ENCODE measurements around the gene MCCD1. TPM values are rescaled to one million over a fixed set of nuclear protein-coding genes. Genes with fewer than 3 reads are reported as not detected.
"Not testable (repeated sequence)": the region's sequence is repeated elsewhere in the genome, so short reads cannot be mapped to it uniquely, and the experiment has no call there.

Gene MCCD1
- total RNA-seq, 1 donor from 2014 or later: not detected

DNA sequence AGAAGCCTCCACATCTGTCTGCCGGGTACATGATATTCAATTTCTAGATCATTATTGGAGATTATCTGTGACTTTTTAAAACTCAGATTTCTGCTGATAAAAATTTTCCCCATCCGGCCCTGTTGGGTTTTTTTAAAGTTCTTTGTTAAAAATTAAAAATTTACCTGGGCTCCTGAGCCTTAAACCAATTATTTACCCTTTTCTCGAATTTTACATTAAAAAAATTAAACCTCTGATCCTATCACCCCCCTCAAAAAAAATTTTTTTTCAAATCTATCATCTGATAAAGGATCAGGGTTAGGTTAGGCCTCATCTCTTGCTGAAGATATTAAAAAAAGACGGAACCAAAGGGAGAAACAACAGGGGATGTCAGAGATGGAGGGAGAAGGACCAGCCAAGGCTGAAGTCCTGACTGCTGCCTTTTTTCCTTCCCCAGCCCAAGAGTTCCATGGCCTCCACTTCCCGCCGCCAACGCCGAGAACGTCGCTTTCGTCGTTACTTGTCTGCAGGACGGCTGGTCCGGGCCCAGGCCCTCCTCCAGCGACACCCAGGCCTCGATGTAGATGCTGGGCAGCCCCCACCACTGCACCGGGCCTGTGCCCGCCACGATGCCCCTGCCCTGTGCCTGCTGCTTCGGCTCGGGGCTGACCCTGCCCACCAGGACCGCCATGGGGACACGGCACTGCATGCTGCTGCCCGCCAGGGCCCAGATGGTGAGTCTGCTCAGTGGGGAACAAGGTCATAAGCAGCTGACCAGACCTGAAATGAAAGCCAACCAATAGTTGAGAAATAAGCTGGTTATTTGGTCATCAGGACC lies 19.2 kb downstream of the MCCD1 start:
- intact Hi-C loops (cut with micrococcal nuclease): loop anchor here (1.0 to 10.0 kb wide), 13 partner anchors 11 to 647 kb away; partner anchors contain the start of genes ABHD16A, BAG6, EHMT2 and GPSM3
- CTCF ChIA-PET: interaction anchor here (0.8 to 25.8 kb wide), 7 partner anchors 12 to 283 kb away, joined by 3 to 773 read pairs (median 3); partner anchors contain the start of genes BAG6, LST1, LTA and LTB
- TF ChIP-seq, protein P1, sequence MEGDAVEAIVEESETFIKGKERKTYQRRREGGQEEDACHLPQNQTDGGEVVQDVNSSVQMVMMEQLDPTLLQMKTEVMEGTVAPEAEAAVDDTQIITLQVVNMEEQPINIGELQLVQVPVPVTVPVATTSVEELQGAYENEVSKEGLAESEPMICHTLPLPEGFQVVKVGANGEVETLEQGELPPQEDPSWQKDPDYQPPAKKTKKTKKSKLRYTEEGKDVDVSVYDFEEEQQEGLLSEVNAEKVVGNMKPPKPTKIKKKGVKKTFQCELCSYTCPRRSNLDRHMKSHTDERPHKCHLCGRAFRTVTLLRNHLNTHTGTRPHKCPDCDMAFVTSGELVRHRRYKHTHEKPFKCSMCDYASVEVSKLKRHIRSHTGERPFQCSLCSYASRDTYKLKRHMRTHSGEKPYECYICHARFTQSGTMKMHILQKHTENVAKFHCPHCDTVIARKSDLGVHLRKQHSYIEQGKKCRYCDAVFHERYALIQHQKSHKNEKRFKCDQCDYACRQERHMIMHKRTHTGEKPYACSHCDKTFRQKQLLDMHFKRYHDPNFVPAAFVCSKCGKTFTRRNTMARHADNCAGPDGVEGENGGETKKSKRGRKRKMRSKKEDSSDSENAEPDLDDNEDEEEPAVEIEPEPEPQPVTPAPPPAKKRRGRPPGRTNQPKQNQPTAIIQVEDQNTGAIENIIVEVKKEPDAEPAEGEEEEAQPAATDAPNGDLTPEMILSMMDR (IDR thresholded peaks at IDR 0.05): no peak
- H3K4me1 Mint-ChIP-seq: peaks cover 49% of the 10 kb centered on the region
- no peaks in the 10 kb centered on the region for H3K9me3 Mint-ChIP-seq
- peaks cover 8% of the 10 kb centered on the region for H3K36me3 Mint-ChIP-seq (ENCODE audit: low read depth)
- H3K4me3 Mint-ChIP-seq: peak overlapping the region; percentile 93
- POLR2A ChIA-PET: interaction anchor here (0.6 to 8.7 kb wide), 28 partner anchors 9 to 932 kb away, joined by 3 to 234 read pairs (median 6); partner anchors contain the start of genes BAG6, LSM2, LST1 and LTA
- H3K27me3 Mint-ChIP-seq: no peaks in the 10 kb centered on the region
- DNase-seq (no peak), ATAC-seq (ENCODE audit: low read depth) (no peak)
- peak overlapping the region; percentile 97 for H3K27ac Mint-ChIP-seq

DNA sequence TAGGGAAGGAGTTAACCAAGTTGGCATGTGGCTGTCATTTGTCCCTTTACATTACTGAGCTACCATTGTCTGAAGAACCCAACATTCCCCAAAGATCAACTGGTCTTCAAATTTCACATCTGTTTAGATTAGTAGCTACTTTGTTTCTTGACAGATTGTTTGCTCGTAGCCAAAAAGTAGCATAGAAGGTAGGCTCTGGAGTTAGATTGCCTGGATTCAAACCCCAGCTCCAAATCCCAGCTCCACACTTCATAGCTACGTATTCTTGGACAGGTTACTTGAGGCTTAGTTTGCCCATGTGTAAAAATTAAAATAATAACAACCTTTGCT lies 19.7 kb downstream of the MCCD1 start:
- Mint-ChIP-seq H3K4me3 (no peak overlapping the region), H3K36me3 (ENCODE audit: low read depth) (peaks cover 8% of the 10 kb centered on the region), H3K9me3 (no peaks in the 10 kb centered on the region), H3K4me1 (peaks cover 45% of the 10 kb centered on the region), H3K27me3 (no peaks in the 10 kb centered on the region), H3K27ac (peak overlapping the region; percentile 53)
- DNase-seq: no peak
- TF ChIP-seq, protein P1 (IDR thresholded peaks at IDR 0.05): no peak
- POLR2A ChIA-PET: interaction anchor here (0.7 to 8.7 kb wide), 11 partner anchors 9 to 286 kb away, joined by 3 to 234 read pairs (median 6); partner anchors contain the start of genes LSM2, LTA, LTB and MICB
- CTCF ChIA-PET: interaction anchor here (0.8 to 25.8 kb wide), 6 partner anchors 11 to 282 kb away, joined by 3 to 773 read pairs (median 12); partner anchors contain the start of genes BAG6, LST1, LTA and LTB
- intact Hi-C loops (cut with micrococcal nuclease): loop anchor here (10.0 kb wide), 1 partner anchor 646 kb away; the partner anchor contains the start of genes GPSM3 and PBX2
- ATAC-seq (ENCODE audit: low read depth): no peak

DNA sequence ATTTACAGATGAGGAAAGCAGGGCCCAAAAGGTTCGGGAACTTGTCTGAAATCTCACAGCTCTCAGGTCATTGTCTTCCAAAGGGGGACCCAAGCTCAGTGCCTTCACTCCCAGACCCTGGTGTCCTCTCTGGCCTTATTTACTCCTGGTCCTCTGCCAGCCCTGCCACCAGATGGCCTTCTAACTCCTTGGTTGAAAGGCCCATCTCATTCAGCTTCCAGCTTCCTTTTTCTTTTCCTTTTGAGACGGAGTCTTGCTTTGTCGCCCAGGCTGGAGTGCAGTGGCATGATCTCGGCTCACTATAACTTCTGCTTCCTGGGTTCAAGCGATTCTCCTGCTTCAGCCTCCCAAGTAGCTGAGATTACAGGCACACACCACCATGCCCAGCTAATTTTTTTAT lies 22.6 kb downstream of the MCCD1 start:
- CTCF ChIA-PET: interaction anchor here (0.8 to 25.8 kb wide), 23 partner anchors 9 to 284 kb away, joined by 3 to 773 read pairs (median 4); partner anchors contain the start of genes AIF1, BAG6, DDX39B and LST1
- H3K36me3 Mint-ChIP-seq (ENCODE audit: low read depth); H3K27me3 Mint-ChIP-seq; H3K9me3 Mint-ChIP-seq: not testable (repeated sequence)
- peaks cover 58% of the 10 kb centered on the region for H3K4me1 Mint-ChIP-seq
- peak overlapping the region; percentile 81 for H3K4me3 Mint-ChIP-seq
- peak overlapping the region; percentile 87 for H3K27ac Mint-ChIP-seq
- intact Hi-C loops (cut with micrococcal nuclease): loop anchor here (1.0 kb wide), 4 partner anchors 9 to 279 kb away; no protein-coding TSS in a partner anchor
- POLR2A ChIA-PET: interaction anchor here (0.7 to 8.7 kb wide), 19 partner anchors 8 to 312 kb away, joined by 3 to 234 read pairs (median 5); partner anchors contain the start of genes DDX39B, LST1, LTA and LTB
- peak; percentile 19 for ATAC-seq (ENCODE audit: low read depth)
- peak; percentile 52 for DNase-seq

DNA sequence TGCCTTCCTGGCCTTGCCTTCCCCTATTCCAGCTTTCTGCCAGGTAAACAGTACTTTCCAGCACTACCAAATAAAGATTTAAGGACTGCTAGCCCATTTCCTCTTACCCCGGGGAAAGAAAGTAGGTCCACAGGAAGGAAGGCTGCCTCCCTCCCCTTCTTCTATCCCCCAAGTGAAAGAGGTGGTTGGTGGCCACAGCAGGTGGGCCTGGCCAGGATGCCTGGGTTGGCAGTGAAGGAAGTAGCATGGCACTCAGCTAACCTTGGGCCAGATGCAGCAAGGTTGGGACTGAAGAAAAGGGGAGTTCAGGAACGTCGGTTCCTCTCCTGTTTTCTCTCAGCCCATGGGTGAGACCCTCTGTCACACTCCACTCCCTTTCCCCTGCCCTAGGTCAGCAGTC lies 27.5 kb downstream of the MCCD1 start:
- H3K36me3 Mint-ChIP-seq (ENCODE audit: low read depth): peaks cover 13% of the 10 kb centered on the region
- TF ChIP-seq, protein P1 (IDR thresholded peaks at IDR 0.05): no peak
- no peak overlapping the region for H3K4me3 Mint-ChIP-seq
- peaks cover 73% of the 10 kb centered on the region for H3K4me1 Mint-ChIP-seq
- ATAC-seq (ENCODE audit: low read depth) (no peak), DNase-seq (no peak)
- ChIA-PET CTCF (interaction anchor here (21.5 to 25.8 kb wide), 2 partner anchors 22 to 42 kb away, joined by 611 to 773 read pairs; partner anchors contain the start of genes LST1, LTA, LTB and NCR3), POLR2A (interaction anchor here (0.9 to 9.2 kb wide), 10 partner anchors 8 to 1761 kb away, joined by 3 to 580 read pairs (median 4); partner anchors contain the start of genes ABHD16A, C6orf47, LST1 and LTA)
- no peaks in the 10 kb centered on the region for H3K9me3 Mint-ChIP-seq
- peak overlapping the region; percentile 41 for H3K27ac Mint-ChIP-seq
- intact Hi-C loops (cut with micrococcal nuclease): no loop called here
- H3K27me3 Mint-ChIP-seq: no peaks in the 10 kb centered on the region

DNA sequence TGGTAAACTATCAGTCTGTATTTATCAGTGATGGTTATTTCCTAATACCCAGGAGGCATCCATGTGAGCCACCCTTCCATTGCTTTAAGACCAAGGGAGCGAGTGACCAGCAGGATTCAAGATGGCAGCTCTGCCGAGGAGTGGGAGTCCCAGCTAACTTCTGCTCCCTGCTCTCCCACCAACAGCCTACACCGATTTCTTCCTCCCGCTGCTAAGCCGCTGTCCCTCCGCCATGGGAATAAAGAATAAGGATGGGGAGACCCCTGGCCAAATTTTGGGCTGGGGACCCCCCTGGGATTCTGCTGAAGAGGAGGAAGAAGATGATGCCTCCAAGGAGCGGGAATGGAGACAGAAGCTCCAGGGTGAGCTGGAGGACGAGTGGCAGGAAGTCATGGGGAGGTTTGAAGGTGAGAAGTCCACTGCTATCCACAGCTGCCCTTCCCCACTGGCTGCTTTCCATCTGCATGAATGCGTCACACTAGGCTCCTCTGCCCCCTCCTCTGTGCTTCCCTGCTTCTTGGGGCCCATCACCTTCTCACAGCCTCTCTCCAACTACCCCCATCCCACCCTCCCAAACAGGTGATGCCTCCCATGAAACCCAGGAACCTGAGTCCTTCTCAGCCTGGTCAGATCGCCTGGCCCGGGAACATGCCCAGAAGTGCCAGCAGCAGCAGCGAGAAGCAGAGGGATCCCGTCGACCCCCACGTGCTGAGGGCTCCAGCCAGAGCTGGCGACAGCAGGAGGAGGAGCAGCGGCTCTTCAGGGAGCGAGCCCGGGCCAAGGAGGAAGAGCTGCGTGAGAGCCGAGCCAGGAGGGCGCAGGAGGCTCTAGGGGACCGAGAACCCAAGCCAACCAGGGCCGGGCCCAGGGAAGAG lies 28.9 kb downstream of the MCCD1 start:
- intact Hi-C loops (cut with micrococcal nuclease): no loop called here
- CTCF ChIA-PET: interaction anchor here (21.5 to 25.8 kb wide), 2 partner anchors 21 to 40 kb away, joined by 611 to 773 read pairs; partner anchors contain the start of genes LST1, LTA, LTB and NCR3
- H3K4me3 Mint-ChIP-seq: peak overlapping the region; percentile 83

More for the DNA sequence above, 28.9 kb downstream of the MCCD1 start:
- POLR2A ChIA-PET: interaction anchor here (0.7 to 9.2 kb wide), 14 partner anchors 9 to 340 kb away, joined by 3 to 580 read pairs (median 13); partner anchors contain the start of genes ABHD16A, ATP6V1G2, BAG6 and C6orf47
- no peaks in the 10 kb centered on the region for H3K27me3 Mint-ChIP-seq
- H3K36me3 Mint-ChIP-seq (ENCODE audit: low read depth): peaks cover 13% of the 10 kb centered on the region
- peaks cover 78% of the 10 kb centered on the region for H3K4me1 Mint-ChIP-seq
- H3K9me3 Mint-ChIP-seq: no peaks in the 10 kb centered on the region
- TF ChIP-seq, protein P1 (IDR thresholded peaks at IDR 0.05): no peak
- DNase-seq (no peak), ATAC-seq (ENCODE audit: low read depth) (no peak)
- peak overlapping the region; percentile 30 for H3K27ac Mint-ChIP-seq

All from activated B cell treated with CpG ODN at 0.5 μM for 24 hours (primary cell).